H1 (cell line): Measurements from ENCODE around the gene GNRHR. TPM values are rescaled to one million over a fixed set of nuclear protein-coding genes. Genes with fewer than 3 reads are reported as not detected.

Experiments
- CTCF ChIA-PET: fragments of 300-600 bp; sonication (Branson Sonifier 250); formaldehyde crosslinking; loops from one replicate; lab custom pipeline; 2021; ENCODE audit not compliant: partially characterized antibody; lab: Charles Lee
- POLR2A ChIA-PET: fragments of 300-600 bp; sonication (Branson Sonifier 250); formaldehyde crosslinking; loops from one replicate; lab custom pipeline; 2021; ENCODE audit warnings: inconsistent platforms; ENCODE audit not compliant: partially characterized antibody; lab: Charles Lee
- DNase-seq, 2 experiments: peaks; one replicate each; pipeline versions ENCODE4 v3.0.0 to v3.0.0-alpha.2; 2010 to 2022; ENCODE audit warnings: low spot score in 2 of 2, low read depth in 1 of 2, mixed read lengths in 1 of 2
- FAIRE-seq: peaks from 2 replicates; lab custom pipeline; 2011; peaks lifted over from hg19 to GRCh38; lab: Jason Lieb, UNC
- H2AFZ ChIP-seq: 2 replicates; pipeline ENCODE4 v1.8.1; 2012; ENCODE audit warnings: low read length, inconsistent platforms
- H2AK5ac ChIP-seq: 2 replicates; pipeline ENCODE4 v1.6.1; 2013; ENCODE audit warnings: low read depth, low read length
- H2BK120ac ChIP-seq: replicated peaks from 2 replicates; pipeline ENCODE3; 2013; ENCODE audit warnings: low read depth, low read length, inconsistent platforms
- H2BK12ac ChIP-seq: 2 replicates; pipeline ENCODE4 v1.6.1; 2013; ENCODE audit warnings: low read depth, low read length
- H2BK15ac ChIP-seq: 2 replicates; pipeline ENCODE4 v1.6.1; 2013; ENCODE audit warnings: low read length
- H2BK20ac ChIP-seq: 2 replicates; pipeline ENCODE4 v1.6.1; 2013; ENCODE audit warnings: low read length
- H2BK5ac ChIP-seq: 2 replicates; pipeline ENCODE4 v1.6.1; 2013; ENCODE audit warnings: low read depth, low read length
- H3K14ac ChIP-seq: 2 replicates; pipeline ENCODE4 v1.6.1; 2013; ENCODE audit warnings: inconsistent platforms; ENCODE audit not compliant: insufficient read length
- H3K18ac ChIP-seq: 2 replicates; pipeline ENCODE4 v1.6.1; 2013; ENCODE audit warnings: low read length; ENCODE audit errors: extremely low read depth
- H3K23ac ChIP-seq: 2 replicates; pipeline ENCODE4 v1.6.1; 2013; ENCODE audit warnings: inconsistent platforms; ENCODE audit not compliant: insufficient read length
- H3K23me2 ChIP-seq: 2 replicates; pipeline ENCODE4 v1.6.1; 2013; ENCODE audit warnings: low read depth, low read length
- H3K27ac ChIP-seq: 2 replicates; pipeline ENCODE4 v1.6.1; 2011; ENCODE audit warnings: low read depth, low read length, inconsistent platforms
- H3K27me3 ChIP-seq, 4 experiments: replicated peaks in 1 of 4; 1 replicate in 1 of 4; 2 replicates in 3 of 4; pipeline versions ENCODE4 v1.6.1 to v1.8.1; 2011 to 2013; ENCODE audit warnings: low read length in 3 of 4, mild to moderate bottlenecking in 3 of 4, inconsistent platforms in 2 of 4, mixed read lengths in 2 of 4, moderate library complexity in 1 of 4; ENCODE audit not compliant: control insufficient read depth in 3 of 4, insufficient read depth in 3 of 4; ENCODE audit errors: extremely low read depth in 1 of 4
- H3K36me3 ChIP-seq, 4 experiments: 2 replicates each; pipeline versions ENCODE4 v1.6.1 to v1.8.1; 2011 to 2013; ENCODE audit warnings: mild to moderate bottlenecking in 4 of 4, low read length in 3 of 4, moderate library complexity in 2 of 4, control low read depth in 1 of 4, inconsistent platforms in 1 of 4; ENCODE audit not compliant: insufficient read depth in 4 of 4, control insufficient read depth in 2 of 4
- H3K4ac ChIP-seq: replicated peaks from 2 replicates; pipeline ENCODE3; 2013; ENCODE audit warnings: low read length, low read depth, mixed read lengths, inconsistent platforms; ENCODE audit not compliant: insufficient read length
- H3K4me1 ChIP-seq, 4 experiments: replicated peaks in 1 of 4; 1 replicate in 1 of 4; 2 replicates in 3 of 4; pipeline versions ENCODE4 v1.6.1 to v1.8.1; 2011 to 2013; ENCODE audit warnings: low read length in 3 of 4, inconsistent platforms in 2 of 4, mixed read lengths in 1 of 4; ENCODE audit not compliant: insufficient read depth in 4 of 4, control insufficient read depth in 3 of 4
- H3K4me2 ChIP-seq, 2 experiments: 2 replicates each; pipeline versions ENCODE4 v1.6.1 to v1.8.1; 2011 to 2013; ENCODE audit warnings: low read depth in 2 of 2, low read length in 2 of 2, control low read depth in 1 of 2, inconsistent platforms in 1 of 2, mild to moderate bottlenecking in 1 of 2; ENCODE audit not compliant: insufficient read depth in 1 of 2
- H3K4me3 ChIP-seq, 4 experiments: fragments of 200-600, 300-600 bp in 1 of 4; sonication (generic), shearing (Covaris generic), sonication (Bioruptor Twin) in 1 of 4; 2 replicates each; pipeline versions ENCODE4 v1.5.1 to v1.8.1; 2011 to 2016; ENCODE audit warnings: low read length in 4 of 4, low read depth in 3 of 4, control low read depth in 2 of 4, inconsistent platforms in 2 of 4, mild to moderate bottlenecking in 2 of 4, mixed read lengths in 1 of 4, moderate library complexity in 1 of 4; ENCODE audit not compliant: insufficient read depth in 2 of 4; ENCODE audit errors: extremely low read depth in 1 of 4
- H3K56ac ChIP-seq: replicated peaks from 2 replicates; pipeline ENCODE3; 2013; ENCODE audit warnings: low read depth, mild to moderate bottlenecking, mixed read lengths, low read length, inconsistent platforms; ENCODE audit not compliant: insufficient read length
- H3K79me1 ChIP-seq: 2 replicates; pipeline ENCODE4 v1.6.1; 2013; ENCODE audit warnings: low read depth, low read length, control low read depth
- H3K79me2 ChIP-seq, 2 experiments: 2 replicates each; pipeline versions ENCODE4 v1.6.1 to v1.8.1; 2012 to 2013; ENCODE audit warnings: low read length in 2 of 2, mild to moderate bottlenecking in 2 of 2, inconsistent platforms in 1 of 2; ENCODE audit not compliant: insufficient read depth in 2 of 2, control insufficient read depth in 1 of 2
- H3K9ac ChIP-seq, 4 experiments: replicated peaks in 1 of 4; 1 replicate in 1 of 4; 2 replicates in 3 of 4; pipeline versions ENCODE4 v1.6.1 to v1.8.1; 2011 to 2013; ENCODE audit warnings: low read depth in 3 of 4, low read length in 3 of 4, control low read depth in 2 of 4, mild to moderate bottlenecking in 2 of 4, moderate library complexity in 2 of 4, inconsistent platforms in 1 of 4; ENCODE audit errors: extremely low read depth in 1 of 4
- H3K9me3 ChIP-seq, 2 experiments: 2 replicates each; pipeline versions ENCODE4 v1.6.1 to v1.8.1; 2012 to 2013; ENCODE audit warnings: mild to moderate bottlenecking in 2 of 2, moderate library complexity in 2 of 2, control low read depth in 1 of 2, inconsistent platforms in 1 of 2, low read depth in 1 of 2, low read length in 1 of 2, mixed read lengths in 1 of 2; ENCODE audit not compliant: insufficient read depth in 2 of 2
- H4K20me1 ChIP-seq, 2 experiments: replicated peaks in 1 of 2; 2 replicates each; pipeline versions ENCODE3 to v1.8.1; 2011 to 2013; ENCODE audit warnings: inconsistent platforms in 2 of 2, low read length in 2 of 2, mild to moderate bottlenecking in 1 of 2; ENCODE audit not compliant: insufficient read depth in 2 of 2, control insufficient read depth in 1 of 2
- H4K5ac ChIP-seq: 2 replicates; pipeline ENCODE4 v1.6.1; 2013; ENCODE audit warnings: low read length, low read depth, mixed read lengths, inconsistent platforms; ENCODE audit not compliant: insufficient read length
- H4K8ac ChIP-seq: 2 replicates; pipeline ENCODE4 v1.8.0; 2013; ENCODE audit warnings: mild to moderate bottlenecking, moderate library complexity, low read length, inconsistent platforms; ENCODE audit not compliant: insufficient read depth; ENCODE audit errors: extremely low read depth
- H4K91ac ChIP-seq: replicated peaks from 2 replicates; pipeline ENCODE3; 2013; ENCODE audit warnings: low read length, mixed read lengths, inconsistent platforms; ENCODE audit not compliant: insufficient read length
- EP300 ChIP-seq, 2 experiments: IDR thresholded peaks; 1 replicate in 1 of 2; 2 replicates in 1 of 2; pipeline ENCODE4 v1.6.1; 2011 to 2012; ENCODE audit warnings: low read depth in 2 of 2, low read length in 2 of 2, mild to moderate bottlenecking in 2 of 2, borderline replicate concordance in 1 of 2, inconsistent platforms in 1 of 2, moderate library complexity in 1 of 2
- GABPA ChIP-seq: IDR thresholded peaks from 2 replicates; pipeline ENCODE4 v1.6.1; 2011; ENCODE audit warnings: mild to moderate bottlenecking, low read length, moderate library complexity, borderline replicate concordance; ENCODE audit not compliant: insufficient read depth
- POLR2A ChIP-seq, 2 experiments: IDR thresholded peaks; 1 replicate in 1 of 2; 2 replicates in 1 of 2; pipeline ENCODE4 v1.6.1; 2011; ENCODE audit warnings: low read depth in 2 of 2, low read length in 2 of 2, mild to moderate bottlenecking in 2 of 2; ENCODE audit errors: control extremely low read depth in 1 of 2
- POLR2AphosphoS5 ChIP-seq: IDR thresholded peaks from 2 replicates; pipeline ENCODE4 v1.6.1; 2011; ENCODE audit warnings: low read depth, low read length
- SIN3A ChIP-seq, 2 experiments: IDR thresholded peaks in 1 of 2; conservative IDR thresholded peaks in 1 of 2; 2 replicates each; pipeline ENCODE4 v1.6.1; 2011 to 2012; ENCODE audit warnings: low read length in 2 of 2, improper control_type of control experiment in 1 of 2, low read depth in 1 of 2, mild to moderate bottlenecking in 1 of 2
- SUZ12 ChIP-seq: fragments of 200-600 bp; sonication (generic); IDR thresholded peaks from 2 replicates; pipeline ENCODE4 v1.6.1; 2012; ENCODE audit warnings: mild to moderate bottlenecking, inconsistent platforms, low read length, moderate library complexity, mixed read lengths
- TBP ChIP-seq: IDR thresholded peaks from 2 replicates; pipeline ENCODE4 v1.6.1; 2011; ENCODE audit warnings: low read depth, low read length, improper control_type of control experiment
- TCF12 ChIP-seq: IDR thresholded peaks from 2 replicates; pipeline ENCODE4 v1.6.1; 2011; ENCODE audit warnings: low read depth, mild to moderate bottlenecking, low read length
- WGBS, 2 experiments: shearing (Covaris generic) in 1 of 2; methylation state at CpG; one replicate each; pipeline versions ENCODE4 v1.1.6 to v1.1.7; 2013 to 2015; ENCODE audit warnings: low lambda C conversion rate in 2 of 2, mixed read lengths in 2 of 2, inconsistent platforms in 1 of 2, low coverage in 1 of 2, missing lambda C conversion rate in 1 of 2; ENCODE audit not compliant: insufficient replicate concordance in 2 of 2, insufficient coverage in 1 of 2, insufficient read length in 1 of 2; ENCODE audit errors: extremely low coverage in 1 of 2, missing lambda C conversion rate in 1 of 2; 5-methylcytosine and 5-hydroxymethylcytosine counted together
- polyA plus RNA-seq, 7 experiments: library from polyadenylated mRNA; depleted of rRNA in 3 of 7; stranded (reverse) in 5 of 7; unstranded in 2 of 7; fragments of >200 nt in 5 of 7; fragments of 200-250 nt in 2 of 7; gene quantifications; 1 replicate in 5 of 7; 2 replicates in 1 of 7; 4 replicates in 1 of 7; pipeline versions ENCODE4 v1.2.1 to v1.2.3, GENCODE V29; 2011 to 2013; ENCODE audit warnings: missing spikeins in 2 of 7, mixed read lengths in 2 of 7
- total RNA-seq: library from RNA; stranded (reverse); fragmentation: NEBNext Ultra II Directional; extraction: Animal tissue kit (Norgen Biotek cat#: 25700); gene quantifications from 2 replicates; pipeline ENCODE4 v1.2.1, GENCODE V29; 2021

GNRHR gene
- total and polyA plus RNA-seq, 2 of the 8 experiments (the other 6 are each of a cell fraction or from before 2014, with no cell fraction given): not detected

DNA sequence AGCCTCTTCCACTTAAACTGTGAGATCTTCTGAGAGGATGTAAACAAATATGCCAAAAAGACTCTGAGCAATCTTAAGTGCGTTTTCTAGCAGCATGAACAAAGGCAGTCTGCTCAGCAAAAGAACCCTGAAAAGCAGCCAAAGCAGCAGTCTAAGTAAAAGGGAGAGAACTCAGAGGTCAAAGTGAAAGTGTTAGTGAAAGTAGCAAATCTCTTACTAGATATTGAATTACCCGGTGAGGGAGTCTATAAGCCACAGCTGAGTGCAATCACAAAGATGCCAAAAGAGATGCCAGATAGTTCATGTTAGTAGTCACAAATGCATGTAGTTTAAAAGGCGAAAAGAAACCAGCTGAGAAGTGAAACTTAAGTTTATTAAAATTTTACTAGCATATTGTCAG is 7.9 kb upstream of the GNRHR start:
- H3K36me3 ChIP-seq: no peaks in the 10 kb centered on the region
- no peaks in the 10 kb centered on the region for H3K79me1 ChIP-seq
- H3K56ac ChIP-seq: no peak overlapping the region
- no peaks in the 10 kb centered on the region for H4K20me1 ChIP-seq
- CTCF ChIA-PET: no interaction called here
- H3K23ac ChIP-seq: no peak overlapping the region
- no peak overlapping the region for H3K4me3 ChIP-seq
- no peaks in the 10 kb centered on the region for H3K27me3 ChIP-seq
- 90% methylated on average over 3 of the region's 3 CpGs; no CpG with 5 or more reads in 1 of the 2 experiments for WGBS, 2 experiments
- no peak overlapping the region for H2AK5ac ChIP-seq
- H3K79me2 ChIP-seq: no peaks in the 10 kb centered on the region
- DNase-seq (no peak), FAIRE-seq (no peak)
- H3K9ac ChIP-seq: no peak overlapping the region
- H3K4me1 ChIP-seq: peaks cover 0 to 4% (median 1%) of the 10 kb centered on the region in 4 experiments; a peak in 2 of 7 replicates
- no peak overlapping the region for H3K18ac ChIP-seq
- no peak overlapping the region for H2AFZ ChIP-seq
- H3K4me2 ChIP-seq: no peak overlapping the region
- H3K9me3 ChIP-seq: no peaks in the 10 kb centered on the region
- H2BK12ac ChIP-seq: no peak overlapping the region
- H2BK5ac ChIP-seq: no peak overlapping the region
- H2BK15ac ChIP-seq: no peak overlapping the region
- POLR2A ChIA-PET: no interaction called here
- H2BK120ac ChIP-seq: no peak overlapping the region
- no peaks in the 10 kb centered on the region; the same call in 1 of the 2 replicates for H3K23me2 ChIP-seq
- no peak overlapping the region for H4K91ac ChIP-seq
- no peak overlapping the region for H4K5ac ChIP-seq
- no peak overlapping the region for H2BK20ac ChIP-seq
- no peak overlapping the region for H4K8ac ChIP-seq
- H3K27ac ChIP-seq: no peak overlapping the region
- no peak overlapping the region for H3K4ac ChIP-seq
- no peak overlapping the region for H3K14ac ChIP-seq
- TF ChIP-seq POLR2AphosphoS5 (no peak), TCF12 (no peak), EP300 (IDR thresholded peaks at IDR 0.05; ENCODE audit: borderline replicate concordance in 1 of 2, low read depth in 2 of 2, low read length in 2 of 2) (no peak), TBP (no peak), SIN3A (conservative IDR thresholded peaks at IDR 0.05 in 1 of 2, IDR thresholded peaks at IDR 0.05 in 1 of 2; ENCODE audit: low read depth in 1 of 2, low read length in 2 of 2) (no peak), POLR2A (IDR thresholded peaks at IDR 0.05; ENCODE audit: control extremely low read depth in 1 of 2, low read depth in 2 of 2, low read length in 2 of 2) (no peak), GABPA (no peak), SUZ12 (no peak)
